Smooth muscle cell of the brain vasculature (primary cell): Measurements from ENCODE around the gene TUBB.
A peak's percentile ranks its signal among the peaks of the same experiment; 100 is the strongest.
"Not testable (repeated sequence)": the region's sequence is repeated elsewhere in the genome, so short reads cannot be mapped to it uniquely, and the experiment has no call there.

Experiments used
- DNase-seq: peaks from one replicate; pipeline ENCODE4 v3.0.0-alpha.2; 2012; ENCODE audit warnings: low read depth, low spot score

The TUBB gene

DNA sequence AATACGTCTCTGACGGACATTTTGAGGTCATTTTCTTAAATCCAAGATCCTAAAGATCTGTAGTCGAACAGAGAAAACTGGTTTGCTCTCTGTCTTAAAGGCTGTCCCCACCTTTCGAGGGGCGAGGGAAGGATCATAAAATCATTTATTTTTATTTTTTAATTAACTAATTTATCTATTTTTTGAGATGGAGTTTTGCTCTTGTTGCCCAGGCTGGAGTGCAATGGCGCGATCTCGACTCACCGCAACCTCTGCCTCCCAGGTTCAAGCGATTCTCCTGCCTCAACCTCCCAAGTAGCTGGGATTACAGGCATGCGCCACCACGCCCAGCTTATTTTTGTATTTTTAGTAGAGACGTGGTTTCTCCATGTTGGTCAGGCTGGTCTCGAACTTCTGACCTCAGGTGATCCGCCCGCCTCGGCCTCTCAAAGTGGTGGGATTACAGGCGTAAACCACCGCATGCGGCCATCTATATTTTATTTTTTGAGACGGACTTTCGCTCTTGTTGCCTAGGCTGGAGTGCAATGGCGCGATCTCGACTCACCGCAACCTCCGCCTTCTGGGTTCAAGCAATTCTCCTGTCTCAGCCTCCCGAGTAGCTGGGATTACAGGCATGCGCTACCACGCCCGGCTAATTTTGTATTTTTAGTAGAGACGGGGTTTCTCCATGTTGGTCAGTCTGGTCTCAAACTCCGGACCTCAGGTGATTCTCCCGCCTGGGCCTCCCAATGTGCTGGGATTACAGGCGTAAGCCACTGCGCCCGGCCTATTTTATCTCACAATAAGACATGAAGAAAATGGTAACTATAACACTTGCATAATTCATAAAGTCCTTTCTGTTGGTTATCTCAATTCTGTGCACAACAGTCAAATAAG, 2.1 kb upstream of the TUBB start:
- DNase-seq, result not testable (repeated sequence)

DNA sequence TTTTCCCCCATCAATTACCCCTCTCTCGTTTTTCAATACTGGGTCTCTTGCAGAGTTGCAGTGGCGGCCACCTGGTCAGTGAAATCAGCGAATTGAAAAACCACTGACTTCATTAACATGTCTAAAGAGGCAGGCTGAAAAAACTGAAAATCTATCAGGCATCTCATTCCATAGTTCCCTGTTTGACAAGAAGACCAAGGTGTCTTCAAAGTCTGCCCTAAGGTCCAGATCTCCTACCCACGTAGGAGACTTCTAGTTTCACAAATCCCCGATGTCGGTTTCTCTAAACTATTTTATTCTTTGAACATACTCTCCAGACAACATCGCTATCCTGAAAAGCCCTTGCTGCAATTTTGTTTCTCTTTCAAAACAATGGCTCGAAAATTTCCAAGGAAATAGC, 796 bp upstream of the TUBB start:
- DNase-seq, result no peak

DNA sequence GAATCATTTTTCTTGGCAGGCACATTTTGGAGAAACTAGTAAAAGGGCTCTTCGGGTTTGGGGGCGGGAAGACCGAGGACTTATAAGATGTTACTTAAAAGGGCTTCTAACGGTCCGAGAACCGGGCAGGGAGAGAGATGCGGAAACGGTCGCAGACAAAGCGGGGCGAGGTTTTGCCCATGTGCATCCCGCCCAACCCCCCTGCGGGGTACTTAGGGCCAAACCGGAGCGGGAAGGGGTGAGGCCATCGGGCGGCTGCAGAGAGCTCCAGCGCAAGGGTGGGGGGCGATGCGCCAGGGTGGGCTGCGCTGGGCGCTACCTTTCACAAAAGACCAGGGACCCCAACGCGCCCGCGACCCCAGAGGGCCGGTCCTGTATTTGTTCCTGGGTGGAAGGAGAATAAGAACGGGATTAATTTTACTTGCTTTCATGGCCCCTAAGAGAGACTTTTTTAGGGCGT, 616 bp downstream of the TUBB start:
- no peak for DNase-seq

DNA sequence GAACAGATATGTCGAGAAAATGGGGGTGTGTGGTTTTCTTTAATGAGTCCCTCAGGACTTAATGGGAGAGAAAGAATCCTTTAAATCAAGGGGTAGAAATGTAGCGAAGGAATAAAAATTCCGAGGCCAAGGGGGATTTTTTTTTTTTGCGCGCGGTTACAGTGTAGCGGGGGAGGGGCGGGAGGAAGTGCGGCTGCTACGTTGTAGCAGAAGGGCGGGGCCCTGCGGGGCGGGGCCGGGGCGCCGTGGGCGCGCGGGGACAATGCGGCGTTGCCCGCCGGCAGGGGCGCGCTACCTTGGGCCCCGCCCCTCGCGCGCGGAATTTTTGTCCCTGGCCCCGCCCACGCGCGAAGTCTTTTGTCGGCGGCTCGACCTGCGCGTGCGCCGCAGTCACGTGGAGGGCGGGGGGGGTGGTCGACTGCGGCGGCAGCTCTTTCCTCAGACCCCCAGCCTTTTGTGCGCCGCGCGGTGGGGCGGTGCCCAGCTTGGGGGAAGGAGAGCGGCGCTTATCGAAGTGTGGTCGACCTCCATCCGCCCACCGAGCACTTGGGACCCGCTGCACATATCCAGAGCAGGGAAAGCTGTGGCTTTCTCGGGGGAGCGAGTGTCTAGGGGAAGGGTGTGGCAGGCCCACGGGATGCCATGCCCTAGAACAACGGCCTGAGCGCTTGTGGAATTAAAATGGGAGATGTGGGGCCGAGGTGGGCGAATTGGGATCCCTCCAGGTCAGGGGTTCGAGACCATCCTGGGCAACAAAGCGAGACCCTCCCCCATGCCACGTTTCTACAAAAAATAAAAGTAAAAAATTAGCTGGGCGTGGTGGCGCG, 1.3 kb downstream of the TUBB start:
- DNase-seq, result peak; percentile 65

DNA sequence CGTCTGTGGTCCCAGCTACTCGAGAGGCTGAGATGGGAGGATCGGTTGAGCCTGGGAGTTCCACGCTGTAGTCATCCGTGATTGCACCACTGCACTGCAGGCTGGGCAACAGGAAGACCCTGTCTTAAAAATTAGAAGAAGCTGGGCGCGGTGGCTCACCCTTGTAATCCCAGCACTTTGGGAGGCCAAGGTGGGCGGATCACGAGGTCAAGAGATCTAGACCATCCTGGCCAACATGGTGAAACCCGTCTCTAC, 1.8 kb downstream of the TUBB start:
- not testable (repeated sequence) for DNase-seq

DNA sequence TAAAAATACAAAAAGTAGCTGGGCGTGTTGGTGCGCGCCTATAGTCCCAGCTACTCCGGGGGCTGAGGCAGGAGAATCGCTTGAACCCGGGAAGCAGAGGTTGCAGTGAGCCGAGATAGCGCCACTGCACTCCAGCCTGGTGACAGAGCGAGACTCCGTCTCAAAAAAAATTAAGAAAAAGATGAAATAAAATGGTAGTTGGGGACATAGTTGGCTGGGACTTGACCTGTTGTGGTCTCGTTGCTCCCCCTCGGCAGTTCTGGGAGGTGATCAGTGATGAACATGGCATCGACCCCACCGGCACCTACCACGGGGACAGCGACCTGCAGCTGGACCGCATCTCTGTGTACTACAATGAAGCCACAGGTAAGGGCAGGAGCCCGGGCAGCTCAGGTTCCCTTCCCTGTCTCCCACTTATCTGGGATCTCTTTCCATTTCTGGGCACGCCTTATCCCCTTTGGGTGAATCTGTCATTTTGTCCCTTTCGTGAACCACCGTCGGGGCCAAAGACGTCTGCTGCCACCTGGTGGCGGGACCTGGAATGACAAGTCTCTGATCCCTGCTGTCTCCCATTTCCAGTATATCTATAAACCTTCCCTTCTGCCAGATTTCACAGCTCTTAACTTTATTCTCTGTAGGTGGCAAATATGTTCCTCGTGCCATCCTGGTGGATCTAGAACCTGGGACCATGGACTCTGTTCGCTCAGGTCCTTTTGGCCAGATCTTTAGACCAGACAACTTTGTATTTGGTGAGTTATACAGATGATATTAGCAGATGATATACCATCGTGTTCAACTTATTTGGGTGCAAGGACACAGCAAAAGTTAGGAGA, 2.3 kb downstream of the TUBB start:
- DNase-seq, result no peak

DNA sequence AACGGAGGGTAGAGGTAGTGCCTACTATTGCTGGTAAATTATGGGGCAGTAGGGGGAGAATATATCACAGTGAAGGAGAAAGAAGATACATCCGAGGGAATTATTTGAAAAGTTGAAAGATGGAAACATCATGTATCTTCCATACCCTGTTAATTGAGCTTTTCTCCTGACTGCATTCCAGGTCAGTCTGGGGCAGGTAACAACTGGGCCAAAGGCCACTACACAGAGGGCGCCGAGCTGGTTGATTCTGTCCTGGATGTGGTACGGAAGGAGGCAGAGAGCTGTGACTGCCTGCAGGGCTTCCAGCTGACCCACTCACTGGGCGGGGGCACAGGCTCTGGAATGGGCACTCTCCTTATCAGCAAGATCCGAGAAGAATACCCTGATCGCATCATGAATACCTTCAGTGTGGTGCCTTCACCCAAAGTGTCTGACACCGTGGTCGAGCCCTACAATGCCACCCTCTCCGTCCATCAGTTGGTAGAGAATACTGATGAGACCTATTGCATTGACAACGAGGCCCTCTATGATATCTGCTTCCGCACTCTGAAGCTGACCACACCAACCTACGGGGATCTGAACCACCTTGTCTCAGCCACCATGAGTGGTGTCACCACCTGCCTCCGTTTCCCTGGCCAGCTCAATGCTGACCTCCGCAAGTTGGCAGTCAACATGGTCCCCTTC, 3.1 kb downstream of the TUBB start:
- not testable (repeated sequence) for DNase-seq

DNA sequence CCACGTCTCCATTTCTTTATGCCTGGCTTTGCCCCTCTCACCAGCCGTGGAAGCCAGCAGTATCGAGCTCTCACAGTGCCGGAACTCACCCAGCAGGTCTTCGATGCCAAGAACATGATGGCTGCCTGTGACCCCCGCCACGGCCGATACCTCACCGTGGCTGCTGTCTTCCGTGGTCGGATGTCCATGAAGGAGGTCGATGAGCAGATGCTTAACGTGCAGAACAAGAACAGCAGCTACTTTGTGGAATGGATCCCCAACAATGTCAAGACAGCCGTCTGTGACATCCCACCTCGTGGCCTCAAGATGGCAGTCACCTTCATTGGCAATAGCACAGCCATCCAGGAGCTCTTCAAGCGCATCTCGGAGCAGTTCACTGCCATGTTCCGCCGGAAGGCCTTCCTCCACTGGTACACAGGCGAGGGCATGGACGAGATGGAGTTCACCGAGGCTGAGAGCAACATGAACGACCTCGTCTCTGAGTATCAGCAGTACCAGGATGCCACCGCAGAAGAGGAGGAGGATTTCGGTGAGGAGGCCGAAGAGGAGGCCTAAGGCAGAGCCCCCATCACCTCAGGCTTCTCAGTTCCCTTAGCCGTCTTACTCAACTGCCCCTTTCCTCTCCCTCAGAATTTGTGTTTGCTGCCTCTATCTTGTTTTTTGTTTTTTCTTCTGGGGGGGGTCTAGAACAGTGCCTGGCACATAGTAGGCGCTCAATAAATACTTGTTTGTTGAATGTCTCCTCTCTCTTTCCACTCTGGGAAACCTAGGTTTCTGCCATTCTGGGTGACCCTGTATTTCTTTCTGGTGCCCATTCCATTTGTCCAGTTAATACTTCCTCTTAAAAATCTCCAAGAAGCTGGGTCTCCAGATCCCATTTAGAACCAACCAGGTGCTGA, 3.9 kb downstream of the TUBB start:
- not testable (repeated sequence) for DNase-seq

DNA sequence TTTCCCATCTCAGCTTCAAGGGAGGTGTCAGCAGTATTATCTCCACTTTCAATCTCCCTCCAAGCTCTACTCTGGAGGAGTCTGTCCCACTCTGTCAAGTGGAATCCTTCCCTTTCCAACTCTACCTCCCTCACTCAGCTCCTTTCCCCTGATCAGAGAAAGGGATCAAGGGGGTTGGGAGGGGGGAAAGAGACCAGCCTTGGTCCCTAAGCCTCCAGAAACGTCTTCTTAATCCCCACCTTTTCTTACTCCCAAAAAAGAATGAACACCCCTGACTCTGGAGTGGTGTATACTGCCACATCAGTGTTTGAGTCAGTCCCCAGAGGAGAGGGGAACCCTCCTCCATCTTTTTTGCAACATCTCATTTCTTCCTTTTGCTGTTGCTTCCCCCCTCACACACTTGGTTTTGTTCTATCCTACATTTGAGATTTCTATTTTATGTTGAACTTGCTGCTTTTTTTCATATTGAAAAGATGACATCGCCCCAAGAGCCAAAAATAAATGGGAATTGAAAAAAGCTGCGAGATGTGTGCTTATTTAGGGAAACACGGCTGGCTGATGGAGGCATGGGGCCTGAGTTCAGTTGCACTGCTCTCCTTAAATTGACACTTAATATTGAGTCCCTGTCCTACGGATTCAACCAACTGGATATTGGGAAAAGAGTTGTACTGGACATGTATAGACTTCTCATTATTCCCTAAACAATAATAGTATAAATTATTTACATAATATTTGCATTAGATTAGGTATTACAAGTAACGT, 4.9 kb downstream of the TUBB start:
- DNase-seq, result no peak

DNA sequence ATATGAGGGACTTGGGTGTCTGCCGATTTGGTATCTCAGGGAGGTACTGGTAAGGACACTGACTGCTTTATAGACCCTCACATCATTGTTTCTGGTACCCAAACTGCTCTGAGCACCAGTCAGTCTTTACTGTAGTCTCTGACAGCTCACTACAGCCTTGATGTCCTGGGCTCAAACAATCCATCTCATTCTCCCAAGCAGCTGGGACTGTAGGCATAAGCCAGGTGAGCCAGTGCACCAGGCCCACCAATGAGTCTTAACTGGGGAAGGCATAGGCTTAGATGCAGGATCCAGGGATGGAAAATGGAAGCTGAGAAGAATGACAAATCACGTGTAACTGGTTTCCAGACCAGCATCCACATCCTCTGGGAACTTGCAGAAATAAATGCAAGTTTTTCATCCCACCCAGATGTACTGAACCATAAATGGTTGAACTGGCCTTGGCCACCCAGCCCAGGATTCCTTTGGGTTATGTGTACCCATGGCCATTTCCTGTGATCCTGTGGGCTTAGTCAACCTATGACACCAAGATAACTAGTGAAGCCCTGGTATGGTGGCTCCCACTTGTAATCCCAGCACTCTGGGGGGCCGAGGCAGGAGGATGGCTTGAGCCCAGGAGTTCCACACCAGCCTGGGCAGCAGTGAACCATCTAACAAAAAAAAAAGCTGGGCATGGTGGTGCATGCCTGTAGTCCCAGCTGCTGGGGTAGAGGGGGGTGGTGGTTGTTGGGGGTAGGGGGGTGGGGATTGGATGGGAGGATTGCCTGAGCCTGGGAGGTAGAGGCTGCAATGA, 5.8 kb downstream of the TUBB start:
- no peak for DNase-seq

DNA sequence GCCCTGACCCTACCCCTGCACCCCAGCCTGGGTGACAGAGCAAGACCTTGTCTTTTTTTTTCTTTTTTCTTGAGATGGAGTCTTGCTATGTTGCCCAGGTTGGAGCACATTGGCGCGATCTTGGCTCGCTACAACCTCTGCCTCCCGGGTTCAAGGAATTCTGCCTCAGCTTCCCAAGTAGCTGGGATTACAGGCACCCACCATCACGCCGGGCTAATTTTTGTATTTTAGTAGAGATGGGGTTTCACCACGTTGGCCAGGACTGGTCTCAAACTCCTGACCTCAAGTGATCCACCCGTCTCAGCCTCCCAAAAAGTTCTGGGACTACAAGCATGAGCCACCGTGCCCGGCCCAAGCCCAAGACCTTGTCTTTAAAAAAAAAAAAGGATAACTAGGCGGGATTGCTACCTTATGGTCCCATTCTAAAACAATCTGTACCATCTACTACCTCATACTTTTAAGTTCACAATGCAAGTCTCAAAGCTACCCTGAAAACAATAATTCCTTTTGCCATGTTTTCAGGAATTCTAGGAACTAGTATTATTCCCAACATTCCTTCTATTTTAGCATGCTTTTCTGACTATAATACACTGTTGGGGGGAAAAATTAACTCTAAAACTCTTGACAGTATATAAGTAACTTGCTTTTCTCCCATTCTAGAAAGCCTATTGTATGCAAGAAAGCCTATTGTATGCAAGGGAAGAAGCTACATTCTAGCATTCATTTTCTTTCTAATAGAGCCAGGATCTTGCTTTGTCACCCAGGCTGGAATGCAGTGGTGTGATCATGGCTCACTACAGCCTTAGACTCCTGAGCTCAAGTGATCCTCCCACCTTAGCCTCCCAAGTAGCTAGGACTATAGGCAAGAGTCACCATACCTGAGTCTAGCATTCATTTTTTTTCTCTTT, 6.6 kb downstream of the TUBB start:
- DNase-seq, result no peak

DNA sequence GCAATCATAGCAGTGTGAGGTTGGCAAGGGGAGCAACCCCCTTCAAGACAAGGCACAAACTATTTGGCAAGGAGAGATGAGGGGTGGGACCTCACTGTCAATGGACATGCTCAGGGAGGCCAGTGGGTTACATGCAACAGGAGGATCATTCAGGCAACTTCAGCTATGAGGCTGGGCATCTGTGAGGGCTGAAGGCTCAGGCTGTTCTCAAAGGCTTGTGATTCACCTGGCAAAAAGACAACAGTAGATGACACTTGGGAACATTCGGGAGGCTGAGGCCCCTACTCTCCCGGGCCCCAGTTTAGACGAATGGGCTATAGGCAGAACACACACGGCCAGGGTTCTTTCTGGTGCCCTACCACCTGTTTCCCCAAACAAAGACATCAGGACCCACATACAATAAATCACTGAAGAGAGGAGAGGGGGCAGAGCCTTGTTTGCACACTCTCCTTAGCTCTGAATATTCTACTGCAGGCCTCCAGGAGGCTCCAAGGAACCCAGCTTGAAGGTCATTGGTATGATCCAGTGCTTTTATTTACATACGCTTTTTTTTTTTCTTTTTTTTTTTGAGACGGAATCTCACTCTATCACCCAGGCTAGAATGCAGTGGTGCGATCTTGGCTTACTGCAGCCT, 7.9 kb downstream of the TUBB start:
- no peak for DNase-seq

DNA sequence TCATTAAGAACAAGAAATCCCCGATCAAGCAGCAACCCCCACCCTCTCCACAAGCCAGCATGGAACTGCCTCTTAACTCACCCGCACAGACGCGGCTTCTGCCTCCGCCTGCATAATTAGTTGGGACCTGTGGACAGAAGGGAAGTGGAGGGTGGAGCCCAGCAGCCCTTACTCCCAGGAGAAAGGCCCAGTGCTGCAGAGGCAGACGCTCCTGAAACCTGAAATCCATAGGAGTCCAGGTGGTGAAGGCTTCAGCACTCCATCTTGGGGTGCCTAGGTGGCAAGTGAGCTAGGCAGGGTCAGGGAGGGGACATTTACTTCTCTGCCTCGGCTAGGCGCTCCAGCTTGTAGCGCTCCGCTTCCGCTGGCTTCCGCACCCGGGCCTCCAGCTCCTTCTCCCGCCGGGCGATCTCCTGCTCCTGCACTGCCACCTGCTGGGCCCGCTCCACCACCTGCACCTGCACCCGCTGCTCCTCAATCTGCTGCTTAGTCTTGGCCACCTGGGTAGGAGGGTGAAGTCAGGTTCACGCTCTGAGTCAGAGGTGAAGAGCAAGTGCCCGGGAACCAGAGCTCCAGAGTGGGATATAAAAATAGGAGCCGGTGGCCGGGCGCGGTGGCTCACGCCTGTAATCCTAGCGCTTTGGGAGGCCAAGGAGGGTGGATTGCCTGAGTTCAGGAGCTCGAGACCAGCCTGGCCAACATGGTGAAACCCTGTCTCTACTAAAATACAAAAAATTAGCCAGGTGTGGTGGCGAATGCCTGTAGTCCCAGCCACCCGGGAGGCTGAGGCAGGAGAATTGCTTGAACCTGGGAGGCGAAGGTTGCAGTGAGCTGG, 10.7 kb downstream of the TUBB start:
- no peak for DNase-seq

DNA sequence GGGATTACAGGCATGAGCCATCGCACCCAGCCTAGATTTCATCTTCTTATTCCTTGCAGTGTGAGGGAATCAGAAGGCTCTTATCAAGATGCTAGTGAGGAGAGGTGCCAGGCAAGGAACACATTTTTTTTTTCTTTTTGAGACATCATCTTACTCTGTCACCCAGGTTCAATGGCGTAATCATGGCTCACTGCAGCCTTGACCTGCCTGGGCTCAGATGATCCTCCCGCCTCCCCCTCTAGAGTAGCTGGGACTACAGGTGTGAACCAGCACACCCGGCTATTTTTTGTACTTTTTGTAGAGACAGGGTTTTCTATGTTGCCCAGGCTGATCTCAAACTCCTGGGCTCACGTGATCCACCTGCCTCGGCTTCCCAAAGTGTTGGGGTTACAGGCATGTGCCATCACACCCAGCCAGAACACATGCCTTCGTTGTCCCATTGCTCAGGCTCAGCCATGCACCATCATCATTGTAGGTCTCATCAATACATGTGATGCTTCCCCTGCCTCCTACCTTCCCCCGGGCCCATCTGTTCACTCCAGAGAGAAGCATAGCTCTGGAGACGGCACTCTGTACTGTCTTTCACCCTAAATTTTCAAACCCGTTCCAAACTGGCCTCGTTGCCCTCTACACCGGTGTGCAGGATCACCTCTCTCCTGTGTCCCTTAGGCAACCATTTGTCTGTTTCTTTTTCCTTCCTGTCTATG, 12.2 kb downstream of the TUBB start:
- DNase-seq, result no peak

DNA sequence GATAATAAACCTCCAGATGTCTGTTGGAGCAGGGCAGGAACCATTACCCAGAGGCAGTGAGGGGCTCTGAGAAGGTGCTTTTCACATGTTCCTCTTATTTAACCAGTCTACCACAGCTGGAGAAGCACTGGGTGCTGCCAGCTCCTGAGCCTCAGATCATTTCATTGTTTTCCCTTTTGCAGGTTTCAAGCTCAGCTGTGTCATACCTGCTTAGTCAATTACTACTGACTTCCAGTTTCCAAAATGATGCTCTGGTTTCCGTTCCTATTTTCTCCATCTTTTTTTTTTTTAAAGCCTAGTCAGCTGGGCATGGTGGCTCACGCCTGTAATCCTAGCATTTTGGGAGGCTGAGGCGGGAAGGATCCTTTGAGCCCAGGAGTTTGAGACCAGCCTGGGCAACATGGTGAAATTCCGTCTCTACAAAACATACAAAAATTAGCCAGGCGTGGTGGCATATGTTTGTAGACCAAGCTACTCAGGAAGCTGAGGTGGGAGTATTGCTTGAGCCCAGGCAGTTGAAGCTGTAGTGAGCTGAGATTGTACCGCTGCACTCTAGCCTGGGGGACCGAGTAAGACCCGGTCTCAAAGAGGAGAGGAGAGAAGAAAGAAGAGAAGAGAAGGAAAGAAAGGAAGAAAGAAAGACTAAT, 15.6 kb downstream of the TUBB start:
- no peak for DNase-seq
